GM19035 (cell line): Measurements from ENCODE around the gene PANK4.

Source experiments
- ATAC-seq: cut with Tn5 transposase; IDR thresholded peaks from one replicate; pipeline ENCODE4 v1.9.1; 2021; ENCODE audit not compliant: unreplicated experiment

PANK4 gene

DNA sequence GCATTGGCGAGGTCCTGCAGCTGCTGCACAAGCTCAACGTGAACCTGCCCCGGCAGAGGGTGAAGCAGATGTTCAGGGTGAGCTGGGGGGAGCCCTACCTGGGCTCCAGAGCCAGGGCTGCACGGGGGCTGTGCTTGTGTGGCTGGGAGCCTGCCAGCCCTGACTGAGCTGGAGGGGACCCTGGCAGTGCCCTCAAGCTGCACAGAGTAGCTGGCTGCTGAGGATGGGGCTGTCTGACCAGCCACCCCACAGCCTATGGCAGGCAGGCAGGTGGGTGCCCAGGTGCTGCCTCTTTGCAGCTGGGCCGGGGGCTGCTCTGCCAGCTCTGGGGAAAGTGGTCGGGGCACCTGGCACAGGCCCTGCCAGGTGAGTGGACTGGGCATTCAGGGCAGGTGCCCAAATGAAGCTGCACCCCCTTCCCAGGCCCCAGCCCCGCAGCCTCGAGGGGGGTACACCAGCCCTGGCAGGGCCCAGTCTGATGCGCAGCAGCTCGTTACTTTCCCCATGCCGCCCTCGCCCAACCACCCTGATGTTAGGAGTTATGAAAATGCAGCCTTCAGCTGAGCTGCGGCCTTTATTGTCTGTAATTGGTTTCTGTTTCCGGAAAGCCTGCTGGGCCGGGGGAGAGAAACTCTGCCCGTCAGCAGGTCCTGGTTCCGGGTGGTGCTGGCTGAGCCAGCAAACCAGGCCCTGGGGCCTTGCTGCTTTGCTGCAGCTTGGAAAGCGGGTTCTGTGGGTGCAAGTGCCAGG, 46.0 kb downstream of the PANK4 start:
- no peak for ATAC-seq

DNA sequence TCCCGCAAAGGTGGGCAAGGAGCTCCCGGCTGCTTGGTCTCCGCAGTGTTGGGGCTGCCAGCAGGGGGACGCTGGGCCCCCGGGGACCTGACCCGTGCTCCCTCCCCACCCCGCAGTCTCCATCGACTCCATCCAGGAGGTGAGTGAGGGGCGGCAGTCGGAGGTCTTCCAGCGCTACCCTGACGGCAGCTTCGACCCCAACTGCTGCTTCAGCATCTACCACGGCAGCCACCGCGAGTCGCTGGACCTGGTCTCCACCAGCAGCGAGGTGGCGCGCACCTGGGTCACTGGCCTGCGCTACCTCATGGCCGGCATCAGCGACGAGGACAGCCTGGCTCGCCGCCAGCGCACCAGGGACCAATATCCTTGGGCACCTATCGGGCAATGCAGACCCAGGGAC, 46.8 kb downstream of the PANK4 start:
- ATAC-seq = no peak

DNA sequence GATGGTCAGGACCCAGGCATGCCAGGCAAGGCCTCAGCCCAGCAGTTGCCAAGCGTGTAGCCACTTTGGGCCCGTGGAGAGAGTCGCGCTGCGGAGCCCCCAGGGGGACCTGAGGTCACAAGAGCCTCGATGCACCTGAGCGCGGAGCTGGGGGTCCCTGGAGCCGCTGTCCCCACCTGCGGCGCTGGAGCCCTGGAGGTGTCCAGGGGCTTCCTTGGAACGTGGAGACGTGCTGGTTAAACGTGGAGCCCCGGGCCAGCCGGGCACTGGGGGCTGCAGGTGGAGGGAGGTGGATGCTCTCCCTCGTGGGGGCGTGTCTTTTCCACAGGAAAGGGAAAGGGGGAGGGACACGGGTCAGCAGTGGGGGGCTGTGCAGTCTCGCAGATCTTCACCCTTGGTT, 47.2 kb downstream of the PANK4 start:
- no peak for ATAC-seq

DNA sequence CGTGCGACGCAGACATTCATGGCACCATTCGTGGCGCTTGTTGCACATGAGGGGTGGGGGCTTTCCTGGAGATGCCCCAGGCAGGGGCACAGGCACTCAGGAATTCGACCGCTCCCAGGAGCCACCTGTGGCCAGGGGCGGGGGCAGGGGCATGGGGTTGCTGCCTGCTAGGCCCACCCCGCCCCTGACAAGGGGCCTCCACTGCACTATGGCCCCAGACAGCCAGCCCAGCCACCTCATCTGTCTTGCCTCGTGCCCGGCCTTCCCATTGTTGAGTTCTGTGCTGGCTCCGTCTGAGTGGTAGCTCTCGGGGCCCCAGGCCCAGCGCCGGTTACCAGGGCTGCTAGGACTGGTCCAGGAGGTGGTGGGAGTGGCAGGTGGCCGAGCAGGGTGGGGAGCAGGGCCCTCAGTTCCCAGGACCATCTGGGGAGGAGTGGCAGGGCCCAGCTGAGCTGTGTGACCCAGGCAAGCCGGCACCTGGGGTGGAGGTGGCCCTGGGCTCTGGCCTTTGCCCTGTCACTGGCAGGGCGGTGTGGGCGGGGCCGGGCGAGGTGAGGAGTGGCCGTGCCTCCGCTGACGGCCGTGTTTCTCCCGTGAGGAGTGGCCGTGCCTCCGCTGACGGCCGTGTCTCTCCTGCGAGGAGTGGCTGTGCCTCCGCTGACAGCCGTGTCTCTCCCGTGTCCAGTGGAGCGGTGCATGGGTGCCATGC, 48.5 kb downstream of the PANK4 start:
- no peak for ATAC-seq

DNA sequence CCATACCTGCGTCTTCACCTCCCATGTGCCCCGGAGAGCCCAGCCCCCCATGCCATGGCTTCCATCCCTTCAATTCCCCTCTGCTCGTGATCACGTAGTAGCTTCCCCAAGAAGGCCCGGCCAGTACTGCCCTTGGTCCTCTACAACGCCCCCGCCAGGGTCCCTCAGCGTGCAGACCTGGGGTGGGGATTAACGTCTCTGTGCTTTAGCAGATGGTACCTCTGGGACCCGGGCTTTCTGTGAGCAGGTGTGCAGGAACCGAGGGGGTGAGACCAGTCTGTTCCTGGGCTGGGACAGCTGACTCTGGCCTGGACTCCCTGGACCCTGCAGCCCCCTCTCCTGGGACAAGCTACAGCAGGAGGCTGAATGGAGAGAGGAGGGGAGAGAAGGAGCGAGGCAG, 49.1 kb downstream of the PANK4 start:
- ATAC-seq = no peak

DNA sequence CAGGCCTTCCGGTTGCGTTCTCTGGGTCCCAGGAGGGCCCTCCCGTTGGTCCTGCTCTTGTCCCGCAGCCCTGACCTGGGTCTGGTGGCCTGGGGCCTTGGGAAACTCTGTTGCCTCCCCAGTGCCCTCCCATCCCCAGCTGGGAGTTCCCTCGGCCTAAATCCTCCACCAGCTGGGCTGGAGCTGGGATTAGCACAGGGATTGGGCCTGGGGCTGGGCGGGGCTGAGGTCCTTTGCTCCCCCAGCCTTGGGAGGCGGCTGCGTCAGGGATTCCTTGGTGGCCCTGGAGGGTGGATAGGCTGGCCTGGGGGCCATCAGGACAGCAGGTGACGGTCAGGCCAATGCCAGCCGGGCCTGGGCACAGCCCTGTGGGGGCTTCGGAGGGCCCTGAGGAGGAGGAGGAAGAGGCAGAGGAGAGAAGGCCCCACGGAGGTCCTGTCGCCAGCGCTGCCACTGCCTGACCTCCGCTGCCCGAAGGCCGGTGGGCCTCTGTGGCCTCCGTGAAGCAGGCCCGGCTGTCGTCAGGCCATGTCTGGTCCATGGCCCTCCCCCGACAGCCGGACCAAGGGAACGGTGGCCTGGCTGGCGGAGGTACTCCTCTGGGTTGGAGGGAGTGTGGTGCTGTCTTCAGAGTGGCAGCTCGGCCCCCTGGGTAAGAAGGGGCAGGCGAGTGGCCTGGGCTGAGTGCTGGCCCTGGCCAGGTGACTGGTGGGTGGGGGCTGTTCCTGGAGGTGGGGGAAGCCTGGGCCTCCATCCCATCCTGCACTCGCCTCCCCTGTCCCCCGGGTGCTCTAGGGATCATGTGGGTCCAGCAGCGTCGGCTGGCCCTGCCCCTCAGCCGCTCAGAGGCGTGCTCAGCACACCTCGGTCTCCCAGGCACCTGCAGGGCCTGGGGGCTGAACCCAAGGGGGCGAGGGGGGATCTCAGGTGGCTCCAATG, 50.1 kb downstream of the PANK4 start, which contains the start of gene PLCH2:
TSS of gene PLCH2 (plus strand) at position 229 of the 939 bp plus-strand sequence. CDS start at position 529, 300 bp downstream.
- ATAC-seq = no peak

DNA sequence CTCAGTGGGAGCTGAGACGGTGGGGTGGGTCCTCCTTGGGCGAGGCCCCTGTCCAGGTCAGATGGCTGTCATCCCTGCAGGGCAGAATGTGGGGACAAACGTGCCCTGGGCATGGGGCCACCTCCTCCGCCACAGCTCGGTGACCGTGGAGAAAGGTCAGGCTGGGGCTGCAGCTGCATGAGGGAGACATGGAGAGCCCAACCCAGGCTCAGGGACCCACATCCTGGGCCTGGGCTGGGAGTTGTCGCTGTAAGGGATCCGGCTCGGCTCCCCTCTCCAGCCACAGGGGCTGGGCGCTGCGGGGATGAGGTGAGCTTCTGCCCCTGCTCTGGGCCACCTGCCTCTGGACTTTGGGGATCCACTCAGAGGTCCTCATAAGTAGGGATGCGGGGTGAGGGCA, 50.8 kb downstream of the PANK4 start:
- no peak for ATAC-seq

DNA sequence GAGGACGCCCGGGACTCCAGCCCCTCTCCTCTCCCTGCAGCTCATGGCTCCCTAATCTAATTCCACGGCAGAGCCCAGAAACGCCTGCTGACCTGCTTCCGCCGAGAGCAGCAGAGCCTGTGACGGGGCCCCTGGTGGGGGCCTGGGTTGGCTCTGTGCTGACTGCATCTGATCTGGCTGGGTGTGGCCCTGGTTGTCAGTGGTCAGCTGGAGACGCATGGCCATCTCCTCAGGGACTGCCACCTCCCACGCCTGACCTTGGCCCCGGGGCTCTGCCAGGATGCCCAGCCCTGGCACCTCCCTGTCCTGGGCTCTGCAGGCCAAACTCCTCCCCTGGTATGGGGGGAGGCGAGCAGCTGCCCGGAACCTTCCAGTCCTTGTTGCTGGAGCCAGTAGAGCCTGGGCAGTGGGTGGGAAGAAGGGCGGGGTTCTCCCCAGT, 51.4 kb downstream of the PANK4 start:
- ATAC-seq = no peak

DNA sequence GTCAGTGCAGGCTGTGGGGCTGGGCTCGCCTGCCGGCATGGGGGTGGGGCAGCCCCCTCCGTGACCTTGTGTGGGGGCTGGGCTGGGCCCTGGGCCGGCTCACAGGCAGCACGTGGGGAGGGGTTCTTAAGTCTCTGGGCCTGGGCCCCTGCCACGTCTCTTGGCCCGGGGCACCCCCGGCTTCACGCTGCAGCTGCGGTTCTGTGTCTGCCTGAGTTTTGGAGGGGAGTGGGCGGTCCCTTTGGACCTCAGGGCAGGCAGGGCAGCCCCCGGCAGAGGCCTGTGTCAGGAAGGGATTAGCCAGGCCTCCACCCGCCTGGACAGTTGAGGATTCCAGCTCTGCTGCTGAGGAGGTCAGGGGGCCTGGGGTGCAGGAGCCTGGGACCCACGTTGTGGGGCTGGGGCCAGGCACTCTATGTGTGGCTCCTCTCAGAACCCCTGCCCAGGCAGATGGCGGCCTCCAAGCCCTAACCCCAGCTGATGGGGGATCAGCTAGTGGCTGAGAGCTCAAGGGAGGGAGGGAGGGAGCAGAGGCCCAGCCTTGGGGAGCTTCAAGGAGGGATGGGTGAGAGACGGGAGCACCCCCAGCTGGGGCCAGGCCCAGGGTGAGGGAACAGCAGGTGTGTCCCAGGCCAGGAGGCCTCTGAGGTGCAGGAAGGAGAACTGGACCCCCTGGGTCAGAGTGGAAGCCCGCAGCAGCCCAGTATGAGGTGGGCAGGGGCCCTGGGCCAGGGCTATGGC, 52.1 kb downstream of the PANK4 start:
- ATAC-seq = no peak

DNA sequence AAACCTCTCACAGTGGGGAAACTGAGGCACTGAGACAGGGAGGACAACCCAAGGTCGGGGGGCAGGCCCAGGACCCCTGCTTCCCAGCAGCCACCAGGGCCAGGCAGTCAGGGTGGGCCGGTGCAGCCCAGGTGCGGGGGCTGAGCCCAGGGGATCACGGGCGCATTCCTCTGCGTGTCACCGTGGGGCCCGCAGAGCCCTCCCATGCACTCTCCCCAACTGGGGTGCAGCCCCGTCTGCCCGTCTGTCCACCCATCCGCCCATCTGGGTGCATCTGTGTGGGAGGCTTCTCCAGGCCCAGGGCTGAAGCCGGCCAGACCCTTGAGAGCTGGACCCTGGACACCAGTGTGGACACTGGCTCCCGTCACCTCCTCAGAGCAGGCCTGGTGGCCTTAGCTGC, 53.2 kb downstream of the PANK4 start:
- no peak for ATAC-seq

DNA sequence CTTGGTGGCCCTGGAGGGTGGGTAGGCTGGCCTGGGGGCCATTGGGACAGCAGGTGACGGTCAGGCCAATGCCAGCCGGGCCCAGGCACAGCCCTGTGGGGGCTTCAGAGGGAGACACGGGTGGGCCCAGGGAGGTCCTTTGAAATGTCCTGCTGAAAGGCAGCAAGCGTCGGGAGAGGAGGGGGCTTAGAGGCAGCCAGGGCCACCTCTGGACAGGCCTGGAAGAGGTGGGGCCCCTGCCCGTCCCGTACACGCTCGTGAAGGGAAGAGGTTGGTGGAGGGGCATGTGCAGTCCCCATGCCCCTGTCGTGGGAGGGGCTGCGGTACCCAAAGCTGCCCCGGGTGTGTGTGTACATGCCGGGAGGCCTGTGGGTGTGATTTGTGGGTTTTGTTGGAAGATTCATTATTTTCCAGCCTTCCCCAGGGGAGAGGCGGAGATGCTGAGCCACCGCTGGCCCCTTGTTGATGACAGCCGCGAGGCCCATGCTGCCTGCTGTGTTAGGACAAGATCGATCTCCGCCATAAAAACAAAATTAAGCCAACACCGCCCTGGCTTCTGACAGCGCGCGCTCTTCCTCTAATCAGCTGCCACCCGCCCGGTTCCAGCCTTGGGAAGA, 53.7 kb downstream of the PANK4 start:
- no peak for ATAC-seq

DNA sequence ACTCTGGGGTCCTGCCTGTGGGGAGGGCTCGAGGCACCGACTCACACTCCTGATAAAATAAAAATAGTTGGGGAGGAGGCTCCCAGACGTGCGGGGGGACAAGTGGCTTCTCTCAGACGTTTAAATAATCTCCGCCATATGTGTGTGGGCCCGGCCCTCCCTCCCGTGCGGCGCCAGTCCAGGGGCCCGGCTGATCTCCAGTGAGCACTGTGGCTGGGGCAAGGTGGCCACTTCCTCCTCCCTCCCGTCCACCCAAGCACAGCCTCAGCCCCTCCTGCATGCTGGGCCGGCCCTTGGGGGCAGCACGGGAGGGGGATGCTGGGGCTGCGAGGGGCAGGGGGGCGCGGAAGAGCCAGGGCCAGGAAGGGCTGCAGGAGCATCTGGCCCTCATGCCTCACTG, 54.3 kb downstream of the PANK4 start:
- no peak for ATAC-seq

DNA sequence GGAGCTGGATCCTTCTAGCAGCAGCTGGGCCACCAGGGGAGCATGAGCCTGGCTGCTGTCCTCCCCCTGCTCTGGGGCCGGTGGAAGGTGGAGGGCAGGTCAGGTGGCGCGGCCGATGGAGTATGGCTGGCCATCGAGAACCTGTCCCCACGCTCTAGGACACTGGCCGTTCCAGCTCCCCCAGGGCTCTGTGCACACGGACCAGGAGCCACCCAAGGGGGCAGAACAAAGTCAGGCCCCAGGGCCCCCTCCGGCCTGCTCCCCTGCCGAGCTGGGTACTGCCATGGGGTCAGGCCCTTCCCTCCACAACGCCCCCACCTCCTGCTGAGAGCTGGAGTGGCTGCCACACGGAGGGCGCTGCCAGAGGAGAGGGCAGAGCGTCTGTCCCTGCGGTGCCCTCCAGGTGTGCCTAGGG, 54.8 kb downstream of the PANK4 start:
- ATAC-seq = no peak

DNA sequence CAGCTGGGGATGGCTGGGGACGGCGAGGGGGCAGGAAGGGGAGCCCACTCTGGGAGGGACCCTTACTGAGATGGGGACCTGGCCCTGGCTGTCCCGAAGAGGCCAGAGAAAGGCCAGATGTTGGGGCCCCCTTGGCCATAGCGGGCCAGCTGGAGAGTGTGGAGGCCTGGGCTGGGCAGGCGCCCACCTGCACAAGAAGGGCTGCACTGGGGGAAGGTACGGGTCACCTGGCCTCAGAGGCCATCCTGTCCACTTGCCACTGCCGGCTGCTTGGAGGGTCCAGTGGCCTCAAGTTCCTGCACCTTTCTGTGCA, 55.3 kb downstream of the PANK4 start:
- no peak for ATAC-seq

DNA sequence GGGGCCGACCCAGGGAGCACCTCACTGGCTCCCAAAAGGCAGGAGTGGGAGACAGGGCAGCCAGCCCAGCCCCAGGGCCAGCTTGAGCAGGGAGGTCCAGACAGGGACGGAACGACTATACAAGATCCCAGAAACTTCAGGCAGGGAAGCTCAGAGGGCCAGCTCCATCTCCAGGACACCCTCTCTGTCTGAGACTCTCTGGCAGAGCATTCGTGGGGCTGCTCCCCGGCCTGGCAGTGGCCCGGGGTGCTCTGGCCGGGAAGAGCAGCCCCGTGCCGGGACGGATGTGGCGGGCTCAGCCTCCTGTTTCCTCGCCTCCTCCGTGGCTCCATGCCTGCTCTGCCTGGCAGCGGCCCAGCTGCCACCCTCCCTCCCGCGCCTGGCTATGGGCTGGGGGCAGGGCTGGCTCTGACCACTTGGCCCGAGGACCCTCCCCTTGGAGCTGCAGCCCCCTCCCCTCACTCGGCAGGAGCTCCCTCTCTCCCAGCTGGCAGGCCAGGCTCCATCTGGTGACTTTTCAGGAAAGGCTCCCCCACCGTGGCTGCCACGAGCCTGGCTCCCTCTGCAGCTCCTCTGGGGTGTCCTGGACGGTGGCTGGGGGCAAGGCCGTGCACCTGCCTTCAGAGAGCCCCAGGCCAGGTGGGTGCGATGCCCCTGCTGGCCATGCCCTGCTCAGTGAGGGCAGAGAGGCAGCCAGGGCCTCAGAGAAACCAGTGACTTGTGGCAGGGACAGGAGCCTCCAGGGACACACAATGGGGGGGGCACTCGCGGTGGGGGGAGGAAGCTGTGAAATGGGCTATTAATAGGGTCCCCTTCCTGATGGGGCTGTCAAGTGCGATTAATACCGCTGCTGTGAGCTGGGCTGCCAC, 55.9 kb downstream of the PANK4 start:
- ATAC-seq = no peak

DNA sequence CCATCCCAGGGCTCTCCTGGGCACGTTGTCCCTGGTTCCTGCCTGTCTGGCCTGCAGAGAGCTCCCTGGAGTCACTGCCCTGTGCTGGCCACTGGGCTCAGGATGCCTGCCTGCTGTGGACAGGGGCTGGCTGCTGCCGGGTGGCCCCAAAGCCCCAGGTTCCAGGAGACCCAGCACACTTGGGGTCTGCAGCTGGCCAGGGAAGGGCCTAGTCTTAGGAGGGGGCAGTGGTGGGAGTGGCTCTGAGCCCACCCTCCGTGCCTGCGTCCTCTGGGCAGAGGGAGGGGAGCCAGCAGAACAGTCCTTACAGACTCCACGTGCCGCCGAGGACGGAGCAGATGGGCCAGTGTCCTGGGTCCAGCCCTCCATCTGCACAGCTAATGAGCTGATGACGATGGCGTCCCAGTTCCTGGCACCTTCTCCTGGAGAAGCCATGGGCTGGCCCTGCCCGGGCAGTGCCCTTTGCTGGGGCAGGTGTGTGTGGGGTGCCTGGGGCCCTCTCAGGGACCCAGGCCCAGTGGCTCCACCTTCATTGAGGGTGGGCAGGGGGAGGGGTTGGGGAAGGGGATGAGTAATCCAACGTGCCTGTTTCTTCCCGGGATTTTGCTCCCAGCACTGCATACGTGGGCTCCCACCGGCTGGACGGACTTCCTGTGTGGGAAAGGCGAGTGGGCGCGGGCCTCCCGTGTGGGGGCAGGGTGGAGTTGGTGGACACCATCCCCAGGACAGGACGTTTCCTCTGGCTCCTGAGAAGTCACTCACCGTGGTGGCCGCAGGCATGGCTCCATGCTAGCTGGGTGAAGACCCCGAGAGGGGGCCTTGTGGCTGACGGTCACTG, 57.1 kb downstream of the PANK4 start:
- ATAC-seq = no peak

DNA sequence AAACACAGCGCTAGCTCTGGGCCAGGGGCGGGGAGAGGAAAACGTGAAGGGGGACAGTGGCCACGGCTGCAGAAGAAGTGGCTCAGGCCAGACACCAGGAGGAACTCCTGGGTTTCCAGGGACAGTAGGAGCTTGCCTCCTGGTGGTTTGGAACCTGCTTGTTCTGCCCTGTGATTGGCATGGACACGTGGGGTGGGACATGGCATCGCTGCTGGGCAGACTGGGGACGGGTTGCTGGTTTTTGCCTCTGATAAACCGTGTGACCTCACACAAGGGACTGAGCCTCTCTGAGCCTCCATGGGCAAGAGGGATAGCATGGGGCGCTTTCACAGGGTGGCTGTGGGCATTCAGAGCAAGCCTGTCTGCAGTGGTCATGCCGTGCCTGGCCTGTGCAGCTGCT, 57.9 kb downstream of the PANK4 start:
- no peak for ATAC-seq

DNA sequence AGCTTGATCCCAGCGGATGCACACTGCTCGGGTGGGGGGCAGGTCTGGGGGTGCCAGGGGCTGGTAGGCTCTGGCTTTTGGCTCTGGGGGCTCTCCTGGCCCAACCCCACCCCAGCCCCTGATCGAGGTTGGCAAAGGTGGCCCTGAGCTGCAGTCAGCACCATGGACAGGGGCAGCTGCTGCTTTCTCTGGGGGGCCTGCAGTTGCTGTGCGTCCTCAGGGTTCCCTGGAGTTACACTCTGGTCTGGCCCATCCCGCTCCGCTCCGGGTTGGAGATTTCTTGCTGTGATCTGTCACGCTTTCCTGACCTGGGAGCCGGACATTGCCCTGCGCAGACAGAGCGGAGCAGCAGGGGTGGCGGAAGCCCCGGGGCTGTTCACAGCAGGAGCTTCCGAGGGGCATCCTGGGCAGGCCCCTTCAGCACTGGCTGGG, 58.3 kb downstream of the PANK4 start:
- no peak for ATAC-seq
